ENCODE results near the gene ATXN7.

ATXN7 gene

GRCh38 chr3:63847718-63848450 is 15.8 kb upstream of the ATXN7 start:
- no CpG with 5 or more reads among the region's 1 CpG for WGBS (ENCODE audit: extremely low coverage, insufficient coverage, low lambda C conversion rate)
- H4K8ac ChIP-seq (ENCODE audit: low read depth, low read length), result no peak overlapping the region
- peak overlapping the region; percentile 75 for H3K27ac ChIP-seq (ENCODE audit: low read depth, low read length)
- H3K79me1 ChIP-seq (ENCODE audit: low read length), result peaks cover 11% of the 10 kb centered on the region
- peaks cover 5% of the 10 kb centered on the region for H3K4me1 ChIP-seq (ENCODE audit: control insufficient read depth, low read depth, low read length)
- H3K4me3 ChIP-seq (ENCODE audit: low read length), result no peak overlapping the region
- H3K9ac ChIP-seq (ENCODE audit: low read length), result no peak overlapping the region
- H3K56ac ChIP-seq (ENCODE audit: low read length), result peak overlapping the region; percentile 38
- no peaks in the 10 kb centered on the region for H3K36me3 ChIP-seq (ENCODE audit: control insufficient read depth, insufficient read depth, low read length)
- peak overlapping the region; percentile 96 for H3K4ac ChIP-seq (ENCODE audit: low read depth, low read length)
- DNase-seq, result peak; percentile 92
- no peaks in the 10 kb centered on the region for H3K27me3 ChIP-seq (ENCODE audit: insufficient read depth, low read length, poor library complexity)
- no peak overlapping the region for H3K23ac ChIP-seq (ENCODE audit: low read length)
- no peak overlapping the region for H3K4me2 ChIP-seq (ENCODE audit: low read length)
- no peak overlapping the region for H4K5ac ChIP-seq (ENCODE audit: low read length)
- H2BK120ac ChIP-seq (ENCODE audit: low read depth, low read length), result peak overlapping the region; percentile 98
- H2AK5ac ChIP-seq (ENCODE audit: low read length), result no peak overlapping the region
- H2BK15ac ChIP-seq (replicated peaks; ENCODE audit: low read depth), result no peak overlapping the region
- peak overlapping the region; percentile 95 for H2BK5ac ChIP-seq (ENCODE audit: low read length)
- peak overlapping the region; percentile 85 for H3K18ac ChIP-seq (ENCODE audit: low read length)
- peaks cover 12% of the 10 kb centered on the region for H3K79me2 ChIP-seq (ENCODE audit: control insufficient read depth, insufficient read depth, low read length)

DNA sequence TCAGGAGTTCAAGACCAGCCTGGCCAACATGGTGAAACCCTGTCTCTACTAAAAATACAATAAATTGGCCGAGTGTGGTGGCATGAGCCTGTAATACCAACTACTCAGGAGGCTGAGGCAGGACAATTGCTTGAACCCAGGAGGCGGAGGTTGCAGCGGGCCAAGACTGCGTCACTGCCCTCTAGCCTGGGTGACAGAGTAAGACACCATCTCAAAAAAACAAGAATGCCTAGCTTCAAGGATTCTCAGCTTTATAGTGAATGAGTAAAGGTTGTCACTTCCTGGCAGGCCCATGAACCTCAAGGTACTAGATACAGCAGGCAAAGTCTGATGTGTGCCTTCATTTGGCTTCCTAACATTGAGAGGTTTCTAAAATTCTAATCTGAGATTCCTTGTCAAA is 14.5 kb upstream of the ATXN7 start:
- H3K9ac ChIP-seq (ENCODE audit: low read length), result no peak overlapping the region
- peaks cover 5% of the 10 kb centered on the region for H3K4me1 ChIP-seq (ENCODE audit: control insufficient read depth, low read depth, low read length)
- H2BK120ac ChIP-seq (ENCODE audit: low read depth, low read length), result no peak overlapping the region
- H3K79me2 ChIP-seq (ENCODE audit: control insufficient read depth, insufficient read depth, low read length), result peaks cover 14% of the 10 kb centered on the region
- no peaks in the 10 kb centered on the region for H3K36me3 ChIP-seq (ENCODE audit: control insufficient read depth, insufficient read depth, low read length)
- H3K79me1 ChIP-seq (ENCODE audit: low read length), result peaks cover 13% of the 10 kb centered on the region
- WGBS (ENCODE audit: extremely low coverage, insufficient coverage, low lambda C conversion rate), result no CpG with 5 or more reads among the region's 4 CpGs
- no peak overlapping the region for H3K4me2 ChIP-seq (ENCODE audit: low read length)
- H2BK15ac ChIP-seq (replicated peaks; ENCODE audit: low read depth), result no peak overlapping the region
- no peak overlapping the region for H2AK5ac ChIP-seq (ENCODE audit: low read length)
- H3K4ac ChIP-seq (ENCODE audit: low read depth, low read length), result no peak overlapping the region
- H2BK5ac ChIP-seq (ENCODE audit: low read length), result peak overlapping the region; percentile 25
- H4K5ac ChIP-seq (ENCODE audit: low read length), result no peak overlapping the region
- H3K27me3 ChIP-seq (ENCODE audit: insufficient read depth, low read length, poor library complexity), result no peaks in the 10 kb centered on the region
- H4K8ac ChIP-seq (ENCODE audit: low read depth, low read length), result no peak overlapping the region
- peak overlapping the region; percentile 67 for H3K56ac ChIP-seq (ENCODE audit: low read length)
- H3K27ac ChIP-seq (ENCODE audit: low read depth, low read length), result peak overlapping the region; percentile 12
- H3K18ac ChIP-seq (ENCODE audit: low read length), result peak overlapping the region; percentile 3
- H3K4me3 ChIP-seq (ENCODE audit: low read length), result no peak overlapping the region
- no peak overlapping the region for H3K23ac ChIP-seq (ENCODE audit: low read length)
- DNase-seq, result peak; percentile 69

DNA sequence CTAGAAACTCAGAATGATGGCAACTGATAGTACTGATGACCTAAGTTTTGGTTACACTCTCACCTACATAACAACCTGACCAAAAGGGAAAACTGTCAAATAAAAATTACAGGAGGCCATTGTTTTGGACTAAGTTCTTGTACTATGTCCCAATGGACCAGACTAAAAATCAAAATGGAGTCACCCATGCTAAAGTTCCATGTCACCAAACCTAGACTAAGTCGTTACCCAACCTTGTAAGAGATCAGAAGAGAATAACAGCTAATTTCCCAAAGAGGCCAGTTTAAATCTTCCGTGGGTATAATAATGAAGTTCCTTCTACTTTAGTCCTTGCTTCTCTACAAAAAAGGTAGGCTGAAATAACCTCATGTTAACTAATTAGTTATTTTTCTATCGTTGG is 12.4 kb upstream of the ATXN7 start:
- no CpG with 5 or more reads among the region's 3 CpGs for WGBS (ENCODE audit: extremely low coverage, insufficient coverage, low lambda C conversion rate)
- Histone ChIP-seq H3K4me1 (ENCODE audit: control insufficient read depth, low read depth, low read length) (peaks cover 5% of the 10 kb centered on the region), H3K27me3 (ENCODE audit: insufficient read depth, low read length, poor library complexity) (no peaks in the 10 kb centered on the region), H2BK5ac (ENCODE audit: low read length) (no peak overlapping the region), H3K18ac (ENCODE audit: low read length) (no peak overlapping the region), H4K8ac (ENCODE audit: low read depth, low read length) (no peak overlapping the region), H2BK120ac (ENCODE audit: low read depth, low read length) (no peak overlapping the region), H3K4me2 (ENCODE audit: low read length) (no peak overlapping the region), H2AK5ac (ENCODE audit: low read length) (no peak overlapping the region), H3K4ac (ENCODE audit: low read depth, low read length) (no peak overlapping the region), H3K79me1 (ENCODE audit: low read length) (peaks cover 9% of the 10 kb centered on the region), H3K36me3 (ENCODE audit: control insufficient read depth, insufficient read depth, low read length) (no peaks in the 10 kb centered on the region), H3K23ac (ENCODE audit: low read length) (no peak overlapping the region), H3K27ac (ENCODE audit: low read depth, low read length) (no peak overlapping the region), H3K79me2 (ENCODE audit: control insufficient read depth, insufficient read depth, low read length) (peaks cover 8% of the 10 kb centered on the region), H3K9ac (ENCODE audit: low read length) (no peak overlapping the region), H4K5ac (ENCODE audit: low read length) (no peak overlapping the region), H2BK15ac (replicated peaks; ENCODE audit: low read depth) (no peak overlapping the region), H3K56ac (ENCODE audit: low read length) (no peak overlapping the region), H3K4me3 (ENCODE audit: low read length) (no peak overlapping the region)
- DNase-seq, result no peak

- Histone ChIP-seq H3K56ac (ENCODE audit: low read length) (no peak overlapping the region), H3K9ac (ENCODE audit: low read length) (no peak overlapping the region), H3K79me2 (ENCODE audit: control insufficient read depth, insufficient read depth, low read length) (peaks cover 8% of the 10 kb centered on the region), H4K5ac (ENCODE audit: low read length) (no peak overlapping the region), H2BK120ac (ENCODE audit: low read depth, low read length) (no peak overlapping the region), H3K27me3 (ENCODE audit: insufficient read depth, low read length, poor library complexity) (no peaks in the 10 kb centered on the region), H3K4ac (ENCODE audit: low read depth, low read length) (no peak overlapping the region), H3K79me1 (ENCODE audit: low read length) (peaks cover 9% of the 10 kb centered on the region), H3K4me1 (ENCODE audit: control insufficient read depth, low read depth, low read length) (peaks cover 3% of the 10 kb centered on the region), H3K4me2 (ENCODE audit: low read length) (no peak overlapping the region), H3K4me3 (ENCODE audit: low read length) (no peak overlapping the region), H3K27ac (ENCODE audit: low read depth, low read length) (no peak overlapping the region), H3K23ac (ENCODE audit: low read length) (no peak overlapping the region), H3K18ac (ENCODE audit: low read length) (no peak overlapping the region), H2BK15ac (replicated peaks; ENCODE audit: low read depth) (no peak overlapping the region), H4K8ac (ENCODE audit: low read depth, low read length) (no peak overlapping the region), H3K36me3 (ENCODE audit: control insufficient read depth, insufficient read depth, low read length) (no peaks in the 10 kb centered on the region), H2BK5ac (ENCODE audit: low read length) (no peak overlapping the region), H2AK5ac (ENCODE audit: low read length) (no peak overlapping the region)
- DNase-seq, result no peak
- WGBS (ENCODE audit: extremely low coverage, insufficient coverage, low lambda C conversion rate), result no CpG with 5 or more reads among the region's 4 CpGs
These were observed 10.6 kb upstream of the ATXN7 start for GRCh38 chr3:63853106-63853505.

DNA sequence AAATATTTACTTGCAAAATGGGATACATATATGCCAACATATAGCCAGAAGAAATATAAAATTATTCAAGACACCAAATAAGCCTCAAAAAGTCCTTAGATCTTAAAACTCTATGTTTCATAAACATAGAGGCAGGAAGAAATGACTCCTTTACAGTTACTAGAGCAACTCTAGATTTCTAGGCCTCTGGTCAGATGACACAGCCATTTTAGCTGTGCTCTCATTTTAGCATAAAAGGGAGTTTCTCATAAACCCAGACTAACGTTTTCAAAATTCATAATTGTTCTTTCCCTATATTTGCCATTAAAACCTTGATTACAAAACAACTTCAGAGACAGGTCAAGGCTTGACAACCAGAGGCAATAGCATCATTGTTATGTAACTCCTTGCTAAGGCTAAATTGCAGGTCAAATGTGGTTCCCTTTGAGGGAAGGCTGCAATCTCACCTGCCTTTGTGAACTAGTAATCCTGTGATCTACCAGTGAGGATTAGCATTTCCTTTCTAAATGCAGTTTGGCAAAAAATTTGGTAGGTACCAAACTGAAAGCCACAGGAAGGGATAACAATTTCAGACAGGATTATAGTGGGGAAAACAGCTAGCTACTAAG is 8.2 kb upstream of the ATXN7 start:
- Histone ChIP-seq H2BK120ac (ENCODE audit: low read depth, low read length) (no peak overlapping the region), H2BK5ac (ENCODE audit: low read length) (no peak overlapping the region), H3K36me3 (ENCODE audit: control insufficient read depth, insufficient read depth, low read length) (no peaks in the 10 kb centered on the region), H4K8ac (ENCODE audit: low read depth, low read length) (no peak overlapping the region), H3K56ac (ENCODE audit: low read length) (no peak overlapping the region), H3K79me2 (ENCODE audit: control insufficient read depth, insufficient read depth, low read length) (peaks cover 23% of the 10 kb centered on the region), H3K79me1 (ENCODE audit: low read length) (peaks cover 13% of the 10 kb centered on the region), H2BK15ac (replicated peaks; ENCODE audit: low read depth) (no peak overlapping the region), H4K5ac (ENCODE audit: low read length) (no peak overlapping the region), H3K18ac (ENCODE audit: low read length) (no peak overlapping the region), H3K4ac (ENCODE audit: low read depth, low read length) (no peak overlapping the region), H3K4me3 (ENCODE audit: low read length) (no peak overlapping the region), H3K27ac (ENCODE audit: low read depth, low read length) (no peak overlapping the region), H3K9ac (ENCODE audit: low read length) (no peak overlapping the region), H3K4me2 (ENCODE audit: low read length) (no peak overlapping the region), H3K4me1 (ENCODE audit: control insufficient read depth, low read depth, low read length) (peaks cover 3% of the 10 kb centered on the region), H2AK5ac (ENCODE audit: low read length) (no peak overlapping the region), H3K23ac (ENCODE audit: low read length) (no peak overlapping the region), H3K27me3 (ENCODE audit: insufficient read depth, low read length, poor library complexity) (no peaks in the 10 kb centered on the region)
- peak; percentile 71 for DNase-seq
- no CpG with 5 or more reads among the region's 1 CpG for WGBS (ENCODE audit: extremely low coverage, insufficient coverage, low lambda C conversion rate)

Data from mesendoderm (in vitro differentiated cells).